Stomach (tissue), 9 donors: ENCODE measurements around the gene STAMBPL1. TPM values are rescaled to one million over a fixed set of nuclear protein-coding genes. Genes with fewer than 3 reads are reported as not detected.
"Not testable (repeated sequence)": the region's sequence is repeated elsewhere in the genome, so short reads cannot be mapped to it uniquely, and the experiment has no call there.

Experiments
- DNase-seq, 2 donors: peaks; one replicate each; pipeline versions ENCODE4 v3.0.0 to v3.0.0-alpha.2; 2013 to 2019
- H3K27ac ChIP-seq, 5 donors: fragments of 200-600 bp in 4 of 5; sonication (generic) in 4 of 5; one replicate each; pipeline ENCODE4 v1.5.1; 2013 to 2019; ENCODE audit warnings: mild to moderate bottlenecking in 1 of 5, moderate library complexity in 1 of 5
- H3K27me3 ChIP-seq, 3 donors: fragments of 200-600 bp; sonication (generic); one replicate each; pipeline ENCODE4 v1.5.1; 2017 to 2019; ENCODE audit warnings: mixed run types in 1 of 3
- H3K36me3 ChIP-seq, 4 donors: fragments of 200-600 bp; sonication (generic); 1 replicate in 3 of 4; 2 replicates in 1 of 4; pipeline ENCODE4 v1.5.1; 2016 to 2019
- H3K4me1 ChIP-seq, 4 donors: fragments of 200-600 bp; sonication (generic); one replicate each; pipeline ENCODE4 v1.5.1; 2016 to 2019
- H3K4me3 ChIP-seq, 4 donors: fragments of 200-600 bp; sonication (generic) in 3 of 4; one replicate each; pipeline ENCODE4 v1.5.1; 2016 to 2019; ENCODE audit warnings: mild to moderate bottlenecking in 1 of 4
- H3K9me3 ChIP-seq, 4 donors: fragments of 200-600 bp; sonication (generic); one replicate each; pipeline ENCODE4 v1.5.1; 2016 to 2019
- EP300 ChIP-seq: sonication (generic); formaldehyde crosslinking; IDR thresholded peaks from one replicate; pipeline ENCODE4 v1.6.1; 2017; ENCODE audit warnings: antibody characterized with exemption
- POLR2A ChIP-seq, 4 donors: fragments of 450-650 bp; IDR thresholded peaks; one replicate each; pipeline ENCODE4 v1.6.1; 2016; ENCODE audit warnings: antibody characterized with exemption in 4 of 4, control low read depth in 2 of 4, mild to moderate bottlenecking in 1 of 4, moderate library complexity in 1 of 4
- POLR2AphosphoS5 ChIP-seq, 3 donors: sonication (generic); formaldehyde crosslinking; IDR thresholded peaks; one replicate each; pipeline ENCODE4 v1.6.1; 2016; ENCODE audit warnings: antibody characterized with exemption in 3 of 3
- WGBS, 5 donors: extraction: QIAGEN DNeasy Blood & Tissue Kit in 3 of 5; methylation state at CpG; one replicate each; pipeline versions ENCODE4 v1.1.5 to v1.1.7; 2013 to 2018; 5-methylcytosine and 5-hydroxymethylcytosine counted together
- intact Hi-C: fragments of 100-400 bp; cut with DNase I; formaldehyde crosslinking; loops from one replicate; pipeline ENCODE4 v1.15.1; 2023; ENCODE audit warnings: low total_unique reads
- polyA plus RNA-seq, 3 donors: library from polyadenylated mRNA; stranded (reverse); fragments of 200-250 nt; gene quantifications; one replicate each; pipeline ENCODE4 v1.2.3, GENCODE V29; 2013
- total RNA-seq, 5 donors: library from RNA; depleted of rRNA; stranded (reverse); fragments of >200 nt; gene quantifications; one replicate each; pipeline versions ENCODE4 v1.1.0 to v1.2.3, GENCODE V29; 2014 to 2016
- TF ChIP-seq, protein P1 (sequence below), 7 experiments: fragments of 450-650 bp in 4 of 7; fragments of 200-600 bp in 3 of 7; sonication (generic) in 3 of 7; IDR thresholded peaks; one replicate each; pipeline ENCODE4 v1.5.1; 2016 to 2019; ENCODE audit warnings: antibody characterized with exemption in 7 of 7, control low read depth in 2 of 7, mild to moderate bottlenecking in 1 of 7
- donor health status: healthy with polysubstance abuse.
- donor health status: Bipolar disorder and iron deficiency.
- donor health status: healthy.

STAMBPL1 gene
- total and polyA plus RNA-seq, 8 donors: 3.2 to 40.8 (median 8.4) TPM

DNA sequence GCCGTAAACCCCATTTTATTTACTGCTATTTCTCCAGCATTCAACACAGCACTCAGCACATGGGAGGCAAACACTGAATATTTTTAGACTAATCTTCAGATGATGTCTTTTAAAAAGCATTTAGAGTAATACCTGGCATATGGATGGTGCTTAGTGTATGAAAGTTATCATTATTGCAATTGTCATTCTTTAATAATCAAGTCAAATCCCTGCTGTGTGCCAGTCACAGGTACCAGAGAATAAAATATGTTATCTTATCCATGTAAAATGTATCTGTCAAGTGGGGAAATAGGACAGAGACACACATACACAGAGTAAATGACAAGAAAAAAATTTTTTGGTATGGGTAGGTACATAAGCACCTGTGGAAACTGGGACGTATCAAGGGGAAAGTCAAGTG, 46.9 kb upstream of the STAMBPL1 start:
- Histone ChIP-seq H3K36me3 (peaks cover 0 to 31% (median 9%) of the 10 kb centered on the region in 4 donors), H3K27me3 (no peaks in the 10 kb centered on the region), H3K9me3 (no peaks in the 10 kb centered on the region), H3K4me1 (peaks cover 0 to 57% (median 23%) of the 10 kb centered on the region in 4 donors), H3K27ac (no peak overlapping the region), H3K4me3 (no peak overlapping the region)
- no peak for TF ChIP-seq POLR2AphosphoS5 (IDR thresholded peaks at IDR 0.05)
- TF ChIP-seq, protein P1, sequence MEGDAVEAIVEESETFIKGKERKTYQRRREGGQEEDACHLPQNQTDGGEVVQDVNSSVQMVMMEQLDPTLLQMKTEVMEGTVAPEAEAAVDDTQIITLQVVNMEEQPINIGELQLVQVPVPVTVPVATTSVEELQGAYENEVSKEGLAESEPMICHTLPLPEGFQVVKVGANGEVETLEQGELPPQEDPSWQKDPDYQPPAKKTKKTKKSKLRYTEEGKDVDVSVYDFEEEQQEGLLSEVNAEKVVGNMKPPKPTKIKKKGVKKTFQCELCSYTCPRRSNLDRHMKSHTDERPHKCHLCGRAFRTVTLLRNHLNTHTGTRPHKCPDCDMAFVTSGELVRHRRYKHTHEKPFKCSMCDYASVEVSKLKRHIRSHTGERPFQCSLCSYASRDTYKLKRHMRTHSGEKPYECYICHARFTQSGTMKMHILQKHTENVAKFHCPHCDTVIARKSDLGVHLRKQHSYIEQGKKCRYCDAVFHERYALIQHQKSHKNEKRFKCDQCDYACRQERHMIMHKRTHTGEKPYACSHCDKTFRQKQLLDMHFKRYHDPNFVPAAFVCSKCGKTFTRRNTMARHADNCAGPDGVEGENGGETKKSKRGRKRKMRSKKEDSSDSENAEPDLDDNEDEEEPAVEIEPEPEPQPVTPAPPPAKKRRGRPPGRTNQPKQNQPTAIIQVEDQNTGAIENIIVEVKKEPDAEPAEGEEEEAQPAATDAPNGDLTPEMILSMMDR (IDR thresholded peaks at IDR 0.05): no peak
- no peak for TF ChIP-seq POLR2A (IDR thresholded peaks at IDR 0.05)
- no peak for TF ChIP-seq EP300
- intact Hi-C loops: loop anchor here (10.0 kb wide), 1 partner anchor 52 kb away; the partner anchor contains the start of gene STAMBPL1
- no peak for DNase-seq
- 77 to 92% (median 87%) methylated on average over 2 of the region's 2 CpGs for WGBS, 5 donors

DNA sequence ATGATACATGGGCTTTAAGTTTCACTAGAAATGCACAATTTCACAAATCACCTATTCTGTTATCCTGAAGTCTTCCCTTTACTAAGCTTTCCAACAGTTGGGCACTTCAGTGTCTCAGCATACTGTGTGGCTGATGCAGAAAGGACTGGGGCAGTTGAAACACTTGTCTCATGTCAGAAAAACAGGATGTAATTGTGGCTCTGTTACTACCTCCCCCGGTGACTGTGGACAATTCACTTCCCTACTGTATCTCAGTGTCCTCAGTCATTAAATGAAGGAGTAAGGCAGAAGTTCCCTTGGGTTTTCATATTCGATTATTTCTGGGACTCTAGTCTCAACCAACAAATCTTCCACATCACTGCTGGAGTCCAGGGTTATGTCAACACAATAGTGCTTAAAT, 46.3 kb upstream of the STAMBPL1 start:
- TF ChIP-seq EP300 (no peak), POLR2A (IDR thresholded peaks at IDR 0.05) (no peak), POLR2AphosphoS5 (IDR thresholded peaks at IDR 0.05) (no peak)
- TF ChIP-seq, protein P1 (IDR thresholded peaks at IDR 0.05): no peak
- no peaks in the 10 kb centered on the region for H3K27me3 ChIP-seq
- H3K4me3 ChIP-seq: no peak overlapping the region
- H3K27ac ChIP-seq: no peak overlapping the region
- H3K36me3 ChIP-seq: peaks cover 0 to 28% (median 6%) of the 10 kb centered on the region in 4 donors
- peaks cover 0 to 63% (median 26%) of the 10 kb centered on the region in 4 donors for H3K4me1 ChIP-seq
- no peak for DNase-seq
- intact Hi-C loops: loop anchor here (10.0 kb wide), 1 partner anchor 51 kb away; the partner anchor contains the start of gene STAMBPL1
- H3K9me3 ChIP-seq: no peaks in the 10 kb centered on the region
- 48 to 66% (median 56%) methylated on average over 2 of the region's 2 CpGs for WGBS, 5 donors

DNA sequence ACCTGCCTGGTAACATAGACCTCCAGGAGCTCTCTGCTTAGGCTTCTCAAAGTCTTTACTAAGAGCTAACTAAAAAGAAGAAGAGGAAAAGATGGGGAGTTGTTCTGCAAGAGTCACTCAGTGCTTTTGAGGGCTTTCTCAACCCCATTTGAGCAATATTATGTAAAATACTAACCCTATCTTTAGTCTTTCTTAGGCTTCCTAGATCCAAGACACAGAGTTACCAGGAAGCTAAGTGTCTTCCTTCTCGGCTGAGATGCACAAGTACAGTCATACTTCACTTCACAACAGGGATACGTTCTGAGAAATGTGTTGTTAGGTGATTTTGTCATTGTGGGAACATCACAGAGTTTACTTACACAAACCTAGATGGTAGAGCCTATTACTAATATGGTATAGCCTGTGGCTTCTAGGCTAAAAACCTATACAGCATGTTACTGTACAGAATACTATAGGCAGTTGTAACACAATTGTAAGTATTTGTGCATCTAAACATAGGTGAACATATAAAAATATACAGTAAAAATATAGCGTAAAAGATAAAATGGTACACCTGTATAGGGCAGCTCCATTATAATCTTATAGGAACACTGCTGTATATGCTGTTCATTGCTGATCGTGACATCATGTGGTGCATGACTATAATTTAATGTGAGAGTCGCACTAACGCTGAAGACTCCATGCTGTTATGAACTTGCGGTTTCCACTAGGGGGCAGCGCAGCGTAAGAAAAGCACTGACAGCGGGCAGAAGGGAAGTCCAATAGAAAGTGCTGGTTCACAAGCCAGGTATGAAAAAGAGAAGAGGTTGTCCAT, 44.7 kb upstream of the STAMBPL1 start:
- peak; percentile 87 to 96 for DNase-seq
- 14 to 20% (median 18%) methylated on average over 10 of the region's 10 CpGs for WGBS, 5 donors
- Histone ChIP-seq H3K4me1 (peaks cover 7 to 75% (median 32%) of the 10 kb centered on the region in 4 donors), H3K4me3 (no peak overlapping the region), H3K36me3 (peaks cover 0 to 15% (median 0%) of the 10 kb centered on the region in 4 donors), H3K9me3 (no peaks in the 10 kb centered on the region), H3K27ac (peak overlapping the region in 2 of 5 donors; percentile 1 to 29), H3K27me3 (no peaks in the 10 kb centered on the region)
- intact Hi-C loops: loop anchor here (5.0 to 10.0 kb wide), 2 partner anchors 49 to 97 kb away; partner anchors contain the start of gene STAMBPL1
- TF ChIP-seq, protein P1 (IDR thresholded peaks at IDR 0.05): peak in 5 of 7 experiments; percentile 78 to 92 (median 85)
- TF ChIP-seq POLR2AphosphoS5 (IDR thresholded peaks at IDR 0.05) (peak in 1 of 3 donors; percentile 84), EP300 (no peak), POLR2A (IDR thresholded peaks at IDR 0.05) (no peak)

DNA sequence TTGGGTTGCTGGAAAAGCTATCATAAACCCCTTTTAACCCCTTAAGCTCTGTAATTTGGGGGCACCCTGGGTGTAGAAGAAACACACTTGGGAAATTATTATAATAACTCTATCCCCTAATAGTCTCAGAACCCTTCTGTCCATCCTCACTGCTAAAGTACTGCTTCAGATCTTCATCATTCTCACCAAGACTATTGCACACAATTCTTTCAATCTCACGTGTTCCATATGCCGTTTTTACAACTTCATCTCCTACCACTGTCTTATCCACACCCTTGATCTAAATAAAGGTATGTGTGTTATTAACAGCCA, 44.2 kb upstream of the STAMBPL1 start:
- no peak overlapping the region for H3K4me3 ChIP-seq
- no peaks in the 10 kb centered on the region for H3K9me3 ChIP-seq
- intact Hi-C loops: loop anchor here (5.0 to 10.0 kb wide), 2 partner anchors 49 to 96 kb away; partner anchors contain the start of gene STAMBPL1
- no peaks in the 10 kb centered on the region for H3K27me3 ChIP-seq
- DNase-seq: no peak
- WGBS, 5 donors: 8 to 20% (median 14%) methylated on average over 2 of the region's 2 CpGs
- peaks cover 7 to 77% (median 32%) of the 10 kb centered on the region in 4 donors for H3K4me1 ChIP-seq
- TF ChIP-seq EP300 (no peak), POLR2AphosphoS5 (IDR thresholded peaks at IDR 0.05) (no peak), POLR2A (IDR thresholded peaks at IDR 0.05) (no peak)
- TF ChIP-seq, protein P1 (IDR thresholded peaks at IDR 0.05): no peak
- peak overlapping the region in 2 of 5 donors; percentile 1 to 29 for H3K27ac ChIP-seq
- peaks cover 0 to 10% (median 0%) of the 10 kb centered on the region in 4 donors for H3K36me3 ChIP-seq

DNA sequence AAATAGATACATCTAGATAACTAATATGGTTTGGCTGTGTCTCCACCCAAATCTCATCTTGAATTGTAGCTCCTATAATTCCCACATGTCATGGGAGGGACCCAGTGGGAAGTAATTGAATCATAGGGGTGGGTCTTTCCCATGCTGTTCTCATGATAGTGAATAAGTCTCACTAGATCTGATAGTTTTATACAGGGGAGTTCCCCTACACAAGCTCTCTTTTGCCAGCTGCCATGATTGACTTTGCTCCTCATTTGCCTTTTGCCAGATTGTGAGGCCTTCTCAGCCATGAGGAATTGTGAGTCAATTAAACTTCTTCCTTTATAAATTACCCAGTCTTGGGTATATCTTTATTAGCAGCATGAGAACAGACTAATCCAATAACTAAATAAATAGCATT, 42.4 kb upstream of the STAMBPL1 start:
- not testable (repeated sequence) for H3K27me3 ChIP-seq, H3K4me3 ChIP-seq, DNase-seq, H3K36me3 ChIP-seq, H3K9me3 ChIP-seq
- intact Hi-C loops: loop anchor here (5.0 to 10.0 kb wide), 2 partner anchors 47 to 95 kb away; partner anchors contain the start of gene STAMBPL1
- Histone ChIP-seq H3K4me1 (peaks cover 15 to 88% (median 45%) of the 10 kb centered on the region in 4 donors), H3K27ac (peak overlapping the region in 1 of 5 donors; percentile 88)
